Endothelial cell of hepatic sinusoid (primary cell): ENCODE data around the gene KDELR3.

Experiments
- in situ Hi-C: cut with HindIII; loops from 2 replicates; pipeline ENCODE4 v1.10.0; 2017; ENCODE audit warnings: low sequenced_read_pairs

Gene KDELR3

GRCh38 chr22:38467904-38468442, at the start of gene KDELR3:
Gene KDELR3, plus strand, starts transcription at chr22:38468096. Its CDS starts 138 bp downstream, at chr22:38468234.
- in situ Hi-C loops = no loop called here

GRCh38 chr22:38418589-38418988, 49.3 kb upstream of the KDELR3 start:
- in situ Hi-C loops = no loop called here

- in situ Hi-C loops = no loop called here
These were observed 48.6 kb upstream of the KDELR3 start for GRCh38 chr22:38419121-38419857.

- in situ Hi-C loops = no loop called here
These were observed 48.1 kb upstream of the KDELR3 start for GRCh38 chr22:38419858-38420160.

GRCh38 chr22:38420734-38421133, 47.2 kb upstream of the KDELR3 start:
- in situ Hi-C loops = no loop called here

- in situ Hi-C loops = no loop called here
These were observed 45.0 kb upstream of the KDELR3 start for GRCh38 chr22:38422611-38423511.

GRCh38 chr22:38423512-38424503, 44.1 kb upstream of the KDELR3 start:
- in situ Hi-C loops = no loop called here

- in situ Hi-C loops = no loop called here
These were observed 43.3 kb upstream of the KDELR3 start for GRCh38 chr22:38424525-38425080.

- in situ Hi-C loops = no loop called here
These were observed 41.3 kb upstream of the KDELR3 start for GRCh38 chr22:38426628-38427027.

GRCh38 chr22:38427465-38427864, 40.4 kb upstream of the KDELR3 start:
- in situ Hi-C loops = no loop called here

- in situ Hi-C loops = no loop called here
These were observed 40.0 kb upstream of the KDELR3 start for GRCh38 chr22:38427940-38428339.

GRCh38 chr22:38428714-38429113, 39.2 kb upstream of the KDELR3 start:
- in situ Hi-C loops = no loop called here

GRCh38 chr22:38429499-38430068, 38.3 kb upstream of the KDELR3 start:
- in situ Hi-C loops = no loop called here

GRCh38 chr22:38431266-38432010, 36.5 kb upstream of the KDELR3 start:
- in situ Hi-C loops = no loop called here

GRCh38 chr22:38432264-38432663, 35.6 kb upstream of the KDELR3 start:
- in situ Hi-C loops = no loop called here

GRCh38 chr22:38433871-38434270, 34.0 kb upstream of the KDELR3 start:
- in situ Hi-C loops = no loop called here

- in situ Hi-C loops = no loop called here
These were observed 32.9 kb upstream of the KDELR3 start for GRCh38 chr22:38435010-38435409.

- in situ Hi-C loops = no loop called here
These were observed 31.9 kb upstream of the KDELR3 start for GRCh38 chr22:38435965-38436364.

- in situ Hi-C loops = no loop called here
These were observed 31.1 kb upstream of the KDELR3 start for GRCh38 chr22:38436629-38437395.
